Measurements from ENCODE around the gene TMEM132C.
"Not testable (repeated sequence)": the region's sequence is repeated elsewhere in the genome, so short reads cannot be mapped to it uniquely, and the experiment has no call there.

TMEM132C gene

GRCh38 chr12:128474916-128475315 lies 207.9 kb downstream of the TMEM132C start:
- no peak for DNase-seq (ENCODE audit: extremely low spot score)
- ChIA-PET CTCF (no interaction called here), POLR2A (no interaction called here)
- TF ChIP-seq SUZ12 (IDR thresholded peaks at IDR 0.05): no peak
- no peak for TF ChIP-seq ZNF384 (IDR thresholded peaks at IDR 0.05)
- no peak for TF ChIP-seq TARDBP (IDR thresholded peaks at IDR 0.05)
- TF ChIP-seq ELF4 (IDR thresholded peaks at IDR 0.05): no peak
- TF ChIP-seq L3MBTL2 (conservative IDR thresholded peaks at IDR 0.05): no peak
- no peak for TF ChIP-seq ARNT (IDR thresholded peaks at IDR 0.05)

GRCh38 chr12:128476266-128476665 lies 209.3 kb downstream of the TMEM132C start:
- TF ChIP-seq CTBP1 (IDR thresholded peaks at IDR 0.05; ENCODE audit: borderline replicate concordance): no peak
- TF ChIP-seq ARNT (IDR thresholded peaks at IDR 0.05): no peak
- TF ChIP-seq FOXA1 (IDR thresholded peaks at IDR 0.05): no peak
- no peak for TF ChIP-seq PKNOX1 (IDR thresholded peaks at IDR 0.05)
- no peak for TF ChIP-seq HDGF (IDR thresholded peaks at IDR 0.05; ENCODE audit: borderline replicate concordance)
- no peak for TF ChIP-seq LEF1 (IDR thresholded peaks at IDR 0.05; ENCODE audit: borderline replicate concordance)
- TF ChIP-seq ZNF384 (IDR thresholded peaks at IDR 0.05): no peak
- TF ChIP-seq TARDBP (IDR thresholded peaks at IDR 0.05): no peak
- TF ChIP-seq ELF4 (IDR thresholded peaks at IDR 0.05): no peak
- TF ChIP-seq L3MBTL2 (conservative IDR thresholded peaks at IDR 0.05): no peak
- no peak for TF ChIP-seq FOXK2 (IDR thresholded peaks at IDR 0.05)
- no peak for TF ChIP-seq BHLHE40 (IDR thresholded peaks at IDR 0.05; ENCODE audit: borderline replicate concordance)
- no peak for TF ChIP-seq SP1 (IDR thresholded peaks at IDR 0.05)
- no peak for TF ChIP-seq SUZ12 (IDR thresholded peaks at IDR 0.05)
- POLR2A ChIA-PET: no interaction called here
- CTCF ChIA-PET: no interaction called here
- no peak for DNase-seq (ENCODE audit: extremely low spot score)

- ChIA-PET POLR2A (no interaction called here), CTCF (no interaction called here)
- TF ChIP-seq FOXA1 (IDR thresholded peaks at IDR 0.05): no peak
- TF ChIP-seq BHLHE40 (IDR thresholded peaks at IDR 0.05; ENCODE audit: borderline replicate concordance): no peak
- TF ChIP-seq TARDBP (IDR thresholded peaks at IDR 0.05): no peak
- no peak for TF ChIP-seq SUZ12 (IDR thresholded peaks at IDR 0.05)
- no peak for TF ChIP-seq ELF4 (IDR thresholded peaks at IDR 0.05)
- no peak for TF ChIP-seq HDGF (IDR thresholded peaks at IDR 0.05; ENCODE audit: borderline replicate concordance)
- no peak for DNase-seq (ENCODE audit: extremely low spot score)
These were observed 216.7 kb downstream of the TMEM132C start for GRCh38 chr12:128483526-128484255.

GRCh38 chr12:128497376-128497775 lies 230.4 kb downstream of the TMEM132C start:
- DNase-seq (ENCODE audit: extremely low spot score); POLR2A ChIA-PET; CTCF ChIA-PET: not testable (repeated sequence)

- POLR2A ChIA-PET: no interaction called here
- CTCF ChIA-PET: no interaction called here
These were observed 240.5 kb downstream of the TMEM132C start for GRCh38 chr12:128507470-128507869.

GRCh38 chr12:128509170-128509569 lies 242.2 kb downstream of the TMEM132C start:
- POLR2A ChIA-PET: no interaction called here
- no peak for DNase-seq (ENCODE audit: extremely low spot score)
- CTCF ChIA-PET: no interaction called here
- TF ChIP-seq L3MBTL2 (conservative IDR thresholded peaks at IDR 0.05) (no peak), FOXK2 (IDR thresholded peaks at IDR 0.05) (no peak), FOXM1 (IDR thresholded peaks at IDR 0.05; ENCODE audit: borderline replicate concordance) (no peak), SP1 (IDR thresholded peaks at IDR 0.05) (no peak), CTBP1 (IDR thresholded peaks at IDR 0.05; ENCODE audit: borderline replicate concordance) (no peak), SUZ12 (IDR thresholded peaks at IDR 0.05) (no peak), ARNT (IDR thresholded peaks at IDR 0.05) (no peak), HDGF (IDR thresholded peaks at IDR 0.05; ENCODE audit: borderline replicate concordance) (no peak), BHLHE40 (IDR thresholded peaks at IDR 0.05; ENCODE audit: borderline replicate concordance) (no peak), NFRKB (IDR thresholded peaks at IDR 0.05) (no peak), LEF1 (IDR thresholded peaks at IDR 0.05; ENCODE audit: borderline replicate concordance) (no peak), ZNF384 (IDR thresholded peaks at IDR 0.05) (no peak), PKNOX1 (IDR thresholded peaks at IDR 0.05) (no peak), TARDBP (IDR thresholded peaks at IDR 0.05) (no peak), ELF4 (IDR thresholded peaks at IDR 0.05) (no peak), FOXA1 (IDR thresholded peaks at IDR 0.05) (no peak)

More at GRCh38 chr12:128507470-128507869, 240.5 kb downstream of the TMEM132C start:
- TF ChIP-seq LEF1 (IDR thresholded peaks at IDR 0.05; ENCODE audit: borderline replicate concordance) (no peak), ARNT (IDR thresholded peaks at IDR 0.05) (no peak), CTBP1 (IDR thresholded peaks at IDR 0.05; ENCODE audit: borderline replicate concordance) (no peak), SUZ12 (IDR thresholded peaks at IDR 0.05) (no peak), L3MBTL2 (conservative IDR thresholded peaks at IDR 0.05) (no peak), FOXM1 (IDR thresholded peaks at IDR 0.05; ENCODE audit: borderline replicate concordance) (no peak), TARDBP (IDR thresholded peaks at IDR 0.05) (no peak), BHLHE40 (IDR thresholded peaks at IDR 0.05; ENCODE audit: borderline replicate concordance) (no peak)
- no peak for DNase-seq (ENCODE audit: extremely low spot score)

- CTCF ChIA-PET: no interaction called here
- DNase-seq (ENCODE audit: extremely low spot score): no peak
- POLR2A ChIA-PET: no interaction called here
- TF ChIP-seq CTBP1 (IDR thresholded peaks at IDR 0.05; ENCODE audit: borderline replicate concordance) (no peak), L3MBTL2 (conservative IDR thresholded peaks at IDR 0.05) (no peak), BHLHE40 (IDR thresholded peaks at IDR 0.05; ENCODE audit: borderline replicate concordance) (no peak), TARDBP (IDR thresholded peaks at IDR 0.05) (no peak), ARNT (IDR thresholded peaks at IDR 0.05) (no peak), FOXA1 (IDR thresholded peaks at IDR 0.05) (no peak), SP1 (IDR thresholded peaks at IDR 0.05) (no peak), ELF4 (IDR thresholded peaks at IDR 0.05) (no peak), NFRKB (IDR thresholded peaks at IDR 0.05) (no peak), HDGF (IDR thresholded peaks at IDR 0.05; ENCODE audit: borderline replicate concordance) (no peak), LEF1 (IDR thresholded peaks at IDR 0.05; ENCODE audit: borderline replicate concordance) (no peak), FOXK2 (IDR thresholded peaks at IDR 0.05) (no peak)
These were observed 243.5 kb downstream of the TMEM132C start for GRCh38 chr12:128510511-128510910.
